ENCODE data around the gene TPCN2. TPM values are rescaled to one million over a fixed set of nuclear protein-coding genes. Genes with fewer than 3 reads are reported as not detected.

TPCN2 gene
- total and polyA plus RNA-seq, 4 donors, result 6.4 to 20.8 (median 12.1) TPM

DNA sequence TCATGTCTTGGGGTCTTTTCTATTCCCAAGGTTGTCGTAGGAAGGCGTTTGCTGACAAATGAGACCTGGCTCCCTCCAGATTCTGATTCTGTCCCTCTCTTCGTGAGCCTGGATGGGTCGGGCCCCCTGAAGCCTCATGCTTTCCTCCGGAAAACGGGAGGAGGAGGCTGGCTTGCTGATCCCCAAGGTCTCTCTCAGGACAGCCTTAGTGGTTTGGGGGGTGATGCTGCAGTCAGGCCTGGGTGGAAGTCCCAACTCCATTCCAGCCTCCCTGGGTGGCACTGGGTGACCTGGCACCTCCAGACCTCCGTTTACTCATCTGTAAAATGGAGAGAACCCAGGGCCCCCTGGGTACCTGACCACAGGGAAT, 83.6 kb downstream of the TPCN2 start:
- no peak overlapping the region for H3K4me3 ChIP-seq (ENCODE audit: low read depth in 1 of 3, low read length in 3 of 3)
- no peak overlapping the region for H3K9ac ChIP-seq (ENCODE audit: low read depth in 1 of 2, low read length in 2 of 2)
- 92% methylated on average over 7 of the region's 7 CpGs for WGBS
- peaks cover 0 to 3% (median 0%) of the 10 kb centered on the region in 4 donors for H3K9me3 ChIP-seq (ENCODE audit: control insufficient read depth in 4 of 4, low read length in 3 of 4)
- H3K27me3 ChIP-seq (ENCODE audit: control insufficient read depth in 4 of 4, insufficient read depth in 4 of 4, low read length in 3 of 4), result no peaks in the 10 kb centered on the region
- no peak for DNase-seq (ENCODE audit: low spot score)
- no peak overlapping the region for H3K27ac ChIP-seq (ENCODE audit: low read depth in 1 of 2, low read length in 2 of 2)
- H3K36me3 ChIP-seq (ENCODE audit: control insufficient read depth in 4 of 4, insufficient read depth in 3 of 4, low read depth in 1 of 4, low read length in 3 of 4), result no peaks in the 10 kb centered on the region
- TF ChIP-seq, protein P1, sequence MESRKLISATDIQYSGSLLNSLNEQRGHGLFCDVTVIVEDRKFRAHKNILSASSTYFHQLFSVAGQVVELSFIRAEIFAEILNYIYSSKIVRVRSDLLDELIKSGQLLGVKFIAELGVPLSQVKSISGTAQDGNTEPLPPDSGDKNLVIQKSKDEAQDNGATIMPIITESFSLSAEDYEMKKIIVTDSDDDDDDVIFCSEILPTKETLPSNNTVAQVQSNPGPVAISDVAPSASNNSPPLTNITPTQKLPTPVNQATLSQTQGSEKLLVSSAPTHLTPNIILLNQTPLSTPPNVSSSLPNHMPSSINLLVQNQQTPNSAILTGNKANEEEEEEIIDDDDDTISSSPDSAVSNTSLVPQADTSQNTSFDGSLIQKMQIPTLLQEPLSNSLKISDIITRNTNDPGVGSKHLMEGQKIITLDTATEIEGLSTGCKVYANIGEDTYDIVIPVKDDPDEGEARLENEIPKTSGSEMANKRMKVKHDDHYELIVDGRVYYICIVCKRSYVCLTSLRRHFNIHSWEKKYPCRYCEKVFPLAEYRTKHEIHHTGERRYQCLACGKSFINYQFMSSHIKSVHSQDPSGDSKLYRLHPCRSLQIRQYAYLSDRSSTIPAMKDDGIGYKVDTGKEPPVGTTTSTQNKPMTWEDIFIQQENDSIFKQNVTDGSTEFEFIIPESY (IDR thresholded peaks at IDR 0.05), result no peak
- TF ChIP-seq TAF1 (conservative IDR thresholded peaks at IDR 0.05) (no peak), EGR1 (IDR thresholded peaks at IDR 0.05; ENCODE audit: low read depth in 2 of 2) (no peak), YY1 (IDR thresholded peaks at IDR 0.05) (no peak), HNF4A (conservative IDR thresholded peaks at IDR 0.05) (no peak), RXRA (IDR thresholded peaks at IDR 0.05) (no peak), HNF4G (IDR thresholded peaks at IDR 0.05) (no peak), ATF3 (IDR thresholded peaks at IDR 0.05) (no peak), REST (IDR thresholded peaks at IDR 0.05) (no peak), RAD21 (IDR thresholded peaks at IDR 0.05) (no peak), NR2F2 (IDR thresholded peaks at IDR 0.05) (no peak), GABPA (IDR thresholded peaks at IDR 0.05 in 1 of 2, conservative IDR thresholded peaks at IDR 0.05 in 1 of 2) (no peak), JUND (IDR thresholded peaks at IDR 0.05) (no peak), FOXA2 (IDR thresholded peaks at IDR 0.05) (no peak), FOXA1 (IDR thresholded peaks at IDR 0.05) (no peak)
- TF ChIP-seq, protein P2, sequence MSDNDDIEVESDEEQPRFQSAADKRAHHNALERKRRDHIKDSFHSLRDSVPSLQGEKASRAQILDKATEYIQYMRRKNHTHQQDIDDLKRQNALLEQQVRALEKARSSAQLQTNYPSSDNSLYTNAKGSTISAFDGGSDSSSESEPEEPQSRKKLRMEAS (IDR thresholded peaks at IDR 0.05), result no peak
- TF ChIP-seq, protein P3, sequence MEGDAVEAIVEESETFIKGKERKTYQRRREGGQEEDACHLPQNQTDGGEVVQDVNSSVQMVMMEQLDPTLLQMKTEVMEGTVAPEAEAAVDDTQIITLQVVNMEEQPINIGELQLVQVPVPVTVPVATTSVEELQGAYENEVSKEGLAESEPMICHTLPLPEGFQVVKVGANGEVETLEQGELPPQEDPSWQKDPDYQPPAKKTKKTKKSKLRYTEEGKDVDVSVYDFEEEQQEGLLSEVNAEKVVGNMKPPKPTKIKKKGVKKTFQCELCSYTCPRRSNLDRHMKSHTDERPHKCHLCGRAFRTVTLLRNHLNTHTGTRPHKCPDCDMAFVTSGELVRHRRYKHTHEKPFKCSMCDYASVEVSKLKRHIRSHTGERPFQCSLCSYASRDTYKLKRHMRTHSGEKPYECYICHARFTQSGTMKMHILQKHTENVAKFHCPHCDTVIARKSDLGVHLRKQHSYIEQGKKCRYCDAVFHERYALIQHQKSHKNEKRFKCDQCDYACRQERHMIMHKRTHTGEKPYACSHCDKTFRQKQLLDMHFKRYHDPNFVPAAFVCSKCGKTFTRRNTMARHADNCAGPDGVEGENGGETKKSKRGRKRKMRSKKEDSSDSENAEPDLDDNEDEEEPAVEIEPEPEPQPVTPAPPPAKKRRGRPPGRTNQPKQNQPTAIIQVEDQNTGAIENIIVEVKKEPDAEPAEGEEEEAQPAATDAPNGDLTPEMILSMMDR (IDR thresholded peaks at IDR 0.05; ENCODE audit: low read depth, low read length, missing input control), result no peak
- peaks cover 0 to 8% (median 2%) of the 10 kb centered on the region in 4 donors for H3K4me1 ChIP-seq (ENCODE audit: control insufficient read depth in 4 of 4, insufficient read depth in 4 of 4, low read length in 3 of 4)
